RCC 7860 (cell line): ENCODE data around the gene STAT5A.
"Not testable (repeated sequence)": the region's sequence is repeated elsewhere in the genome, so short reads cannot be mapped to it uniquely, and the experiment has no call there.

ENCODE experiments used
- DNase-seq: peaks from one replicate; pipeline ENCODE4 v3.0.0-alpha.2; 2015; ENCODE audit warnings: low spot score
- FAIRE-seq: peaks from 2 replicates; lab custom pipeline; 2012; peaks lifted over from hg19 to GRCh38; lab: Jason Lieb, UNC

STAT5A gene

GRCh38 chr17:42283241-42284023 is 4.9 kb upstream of the STAT5A start:
- DNase-seq = no peak
- FAIRE-seq = no peak

GRCh38 chr17:42284024-42284369 is 4.3 kb upstream of the STAT5A start:
- no peak for FAIRE-seq
- no peak for DNase-seq

- DNase-seq (no peak), FAIRE-seq (no peak)
Measured at GRCh38 chr17:42284566-42284965, 3.7 kb upstream of the STAT5A start.

GRCh38 chr17:42285346-42286050 is 2.8 kb upstream of the STAT5A start:
- FAIRE-seq = no peak

GRCh38 chr17:42286411-42287221 is 1.7 kb upstream of the STAT5A start:
- DNase-seq (no peak), FAIRE-seq (no peak)

More at GRCh38 chr17:42285346-42286050, 2.8 kb upstream of the STAT5A start:
- no peak for DNase-seq

GRCh38 chr17:42287305-42287976 is 857 bp upstream of the STAT5A start:
- no peak for FAIRE-seq
- no peak for DNase-seq

- FAIRE-seq = no peak
- DNase-seq = no peak
Measured at GRCh38 chr17:42288803-42289610, 709 bp downstream of the STAT5A start.

- DNase-seq (no peak), FAIRE-seq (no peak)
Measured at GRCh38 chr17:42289611-42290181, 1.4 kb downstream of the STAT5A start.

- FAIRE-seq = no peak
- no peak for DNase-seq
Measured at GRCh38 chr17:42290577-42290976, 2.3 kb downstream of the STAT5A start.

GRCh38 chr17:42291129-42291528 is 2.8 kb downstream of the STAT5A start:
- DNase-seq = no peak
- FAIRE-seq = no peak

- no peak for DNase-seq
- FAIRE-seq = no peak
Measured at GRCh38 chr17:42294469-42295398, 6.4 kb downstream of the STAT5A start.

GRCh38 chr17:42296012-42296411 is 7.7 kb downstream of the STAT5A start:
- no peak for FAIRE-seq
- no peak for DNase-seq

- not testable (repeated sequence) for FAIRE-seq, DNase-seq
Measured at GRCh38 chr17:42297775-42298174, 9.5 kb downstream of the STAT5A start.

GRCh38 chr17:42299361-42299760 is 11.1 kb downstream of the STAT5A start:
- not testable (repeated sequence) for FAIRE-seq, DNase-seq

- not testable (repeated sequence) for DNase-seq, FAIRE-seq
Measured at GRCh38 chr17:42299913-42300312, 11.6 kb downstream of the STAT5A start.

- FAIRE-seq = no peak
- no peak for DNase-seq
Measured at GRCh38 chr17:42301022-42301421, 12.7 kb downstream of the STAT5A start.

GRCh38 chr17:42303694-42304093 is 15.4 kb downstream of the STAT5A start:
- DNase-seq = no peak

GRCh38 chr17:42304187-42305030 is 16.1 kb downstream of the STAT5A start:
- DNase-seq (no peak), FAIRE-seq (no peak)

More at GRCh38 chr17:42303694-42304093, 15.4 kb downstream of the STAT5A start:
- no peak for FAIRE-seq
